ENCODE measurements around the gene FAM111B.
A peak's percentile ranks its signal among the peaks of the same experiment; 100 is the strongest.
"Not testable (repeated sequence)": the region's sequence is repeated elsewhere in the genome, so short reads cannot be mapped to it uniquely, and the experiment has no call there.

FAM111B gene

GRCh38 chr11:59080421-59080820 is 26.6 kb upstream of the FAM111B start:
- not testable (repeated sequence) for H3K27me3 ChIP-seq (ENCODE audit: control insufficient read depth, insufficient read depth, low read length)

GRCh38 chr11:59081430-59082020 is 25.5 kb upstream of the FAM111B start:
- H3K4me1 ChIP-seq (ENCODE audit: control insufficient read depth, insufficient read depth, low read length); H3K9ac ChIP-seq (ENCODE audit: low read depth, low read length); H3K27me3 ChIP-seq (ENCODE audit: control insufficient read depth, insufficient read depth, low read length); H3K36me3 ChIP-seq (ENCODE audit: control insufficient read depth, insufficient read depth, low read length); H3K4me3 ChIP-seq (ENCODE audit: low read depth, low read length); H3K9me3 ChIP-seq (ENCODE audit: control insufficient read depth, insufficient read depth, low read length): not testable (repeated sequence)

More at GRCh38 chr11:59080421-59080820, 26.6 kb upstream of the FAM111B start:
- not testable (repeated sequence) for H3K4me1 ChIP-seq (ENCODE audit: control insufficient read depth, insufficient read depth, low read length); H3K9ac ChIP-seq (ENCODE audit: low read depth, low read length); H3K4me3 ChIP-seq (ENCODE audit: low read depth, low read length); H3K36me3 ChIP-seq (ENCODE audit: control insufficient read depth, insufficient read depth, low read length); H3K9me3 ChIP-seq (ENCODE audit: control insufficient read depth, insufficient read depth, low read length)

DNA sequence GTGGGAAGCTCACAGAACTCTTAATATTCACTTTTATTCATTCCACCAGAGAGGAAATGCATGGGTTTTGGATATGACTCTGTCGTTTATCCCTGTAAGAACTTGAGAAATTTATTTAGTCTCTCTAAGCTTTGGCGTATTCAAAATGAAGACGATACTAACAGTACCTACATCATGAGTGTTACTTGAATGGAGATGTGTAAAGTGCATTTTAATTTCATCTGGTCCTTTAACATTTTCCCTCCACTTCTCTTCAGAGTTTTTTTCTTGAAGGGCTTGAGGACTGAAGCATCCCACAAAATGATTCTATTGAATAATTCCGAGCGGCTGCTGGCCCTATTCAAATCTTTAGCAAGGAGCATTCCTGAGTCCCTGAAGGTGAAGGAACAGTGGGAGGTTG is 21.0 kb upstream of the FAM111B start, which contains the start of gene GLYATL1B:
GLYATL1B (plus strand) TSS at position 301 of the 400 bp plus-strand sequence; CDS start at position 301, 0 bp downstream.
- H3K27me3 ChIP-seq (ENCODE audit: control insufficient read depth, insufficient read depth, low read length); H3K36me3 ChIP-seq (ENCODE audit: control insufficient read depth, insufficient read depth, low read length); H3K4me1 ChIP-seq (ENCODE audit: control insufficient read depth, insufficient read depth, low read length); H3K9me3 ChIP-seq (ENCODE audit: control insufficient read depth, insufficient read depth, low read length); H3K9ac ChIP-seq (ENCODE audit: low read depth, low read length); H3K4me3 ChIP-seq (ENCODE audit: low read depth, low read length): not testable (repeated sequence)

GRCh38 chr11:59088162-59088561 is 18.9 kb upstream of the FAM111B start:
- H3K4me1 ChIP-seq (ENCODE audit: control insufficient read depth, insufficient read depth, low read length): peaks cover 5% of the 10 kb centered on the region
- no peak overlapping the region for H3K9ac ChIP-seq (ENCODE audit: low read depth, low read length)
- H3K27me3 ChIP-seq (ENCODE audit: control insufficient read depth, insufficient read depth, low read length): no peaks in the 10 kb centered on the region
- H3K36me3 ChIP-seq (ENCODE audit: control insufficient read depth, insufficient read depth, low read length): no peaks in the 10 kb centered on the region
- H3K4me3 ChIP-seq (ENCODE audit: low read depth, low read length): no peak overlapping the region
- H3K9me3 ChIP-seq (ENCODE audit: control insufficient read depth, insufficient read depth, low read length): no peaks in the 10 kb centered on the region

DNA sequence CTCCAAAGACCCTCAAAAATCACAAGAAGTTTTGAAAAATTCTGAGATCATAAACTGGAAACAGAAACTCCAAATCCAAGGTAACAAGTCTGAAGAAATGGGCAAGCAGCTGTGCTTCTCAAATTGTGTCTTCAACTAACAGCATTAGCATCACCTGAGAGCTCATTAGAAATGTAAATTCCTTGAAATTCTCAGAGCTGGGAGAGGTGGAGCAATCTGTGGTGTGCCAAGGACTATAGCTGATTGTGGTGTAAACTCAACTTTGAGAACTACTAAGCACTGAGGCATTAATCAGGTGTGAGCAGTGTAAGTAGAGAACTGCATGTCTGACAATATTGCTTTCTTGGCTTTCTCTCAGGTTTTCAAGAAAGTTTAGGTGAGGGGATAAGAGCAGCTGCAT is 13.5 kb upstream of the FAM111B start:
- H3K9ac ChIP-seq (ENCODE audit: low read depth, low read length); H3K4me3 ChIP-seq (ENCODE audit: low read depth, low read length); H3K36me3 ChIP-seq (ENCODE audit: control insufficient read depth, insufficient read depth, low read length); H3K9me3 ChIP-seq (ENCODE audit: control insufficient read depth, insufficient read depth, low read length); H3K27me3 ChIP-seq (ENCODE audit: control insufficient read depth, insufficient read depth, low read length): not testable (repeated sequence)
- peaks cover 24% of the 10 kb centered on the region for H3K4me1 ChIP-seq (ENCODE audit: control insufficient read depth, insufficient read depth, low read length)

- H3K36me3 ChIP-seq (ENCODE audit: control insufficient read depth, insufficient read depth, low read length); H3K9me3 ChIP-seq (ENCODE audit: control insufficient read depth, insufficient read depth, low read length); H3K27me3 ChIP-seq (ENCODE audit: control insufficient read depth, insufficient read depth, low read length); H3K9ac ChIP-seq (ENCODE audit: low read depth, low read length); H3K4me3 ChIP-seq (ENCODE audit: low read depth, low read length): not testable (repeated sequence)
- peaks cover 24% of the 10 kb centered on the region for H3K4me1 ChIP-seq (ENCODE audit: control insufficient read depth, insufficient read depth, low read length)
Observed at GRCh38 chr11:59095225-59095624, 11.8 kb upstream of the FAM111B start.

DNA sequence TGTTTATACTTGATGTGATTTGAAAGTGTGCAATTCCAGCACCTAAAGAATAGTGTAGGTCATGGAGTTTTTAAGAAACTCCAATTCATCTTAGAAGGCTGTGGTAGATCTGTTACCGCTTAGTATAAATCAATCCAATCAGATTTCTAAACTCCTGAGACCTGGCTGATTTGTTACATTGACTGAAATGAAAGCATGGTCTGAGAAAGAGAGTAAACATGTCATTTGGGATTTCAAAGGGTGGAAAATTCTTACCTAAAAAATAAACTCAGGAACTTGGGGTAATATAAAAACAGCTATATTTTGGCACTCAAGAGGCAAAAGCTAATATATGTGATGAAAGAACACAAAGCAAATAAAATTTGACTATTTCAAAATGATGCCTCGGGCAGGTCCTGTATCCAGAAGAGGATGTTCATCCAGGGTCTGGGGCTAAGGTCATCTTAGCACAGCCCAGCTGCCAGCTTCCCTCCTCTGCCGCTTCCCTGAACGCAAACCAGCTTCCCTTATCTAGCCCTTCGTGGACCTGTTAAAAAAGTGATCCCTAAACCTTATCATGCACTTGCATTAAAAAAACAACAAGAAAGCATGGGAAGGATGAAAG is 11.0 kb upstream of the FAM111B start:
- H3K9ac ChIP-seq (ENCODE audit: low read depth, low read length); H3K4me3 ChIP-seq (ENCODE audit: low read depth, low read length); H3K36me3 ChIP-seq (ENCODE audit: control insufficient read depth, insufficient read depth, low read length); H3K9me3 ChIP-seq (ENCODE audit: control insufficient read depth, insufficient read depth, low read length); H3K27me3 ChIP-seq (ENCODE audit: control insufficient read depth, insufficient read depth, low read length): not testable (repeated sequence)
- H3K4me1 ChIP-seq (ENCODE audit: control insufficient read depth, insufficient read depth, low read length): peaks cover 24% of the 10 kb centered on the region

GRCh38 chr11:59097113-59097708 is 9.8 kb upstream of the FAM111B start:
- no peaks in the 10 kb centered on the region for H3K9me3 ChIP-seq (ENCODE audit: control insufficient read depth, insufficient read depth, low read length)
- H3K4me3 ChIP-seq (ENCODE audit: low read depth, low read length): no peak overlapping the region
- H3K27me3 ChIP-seq (ENCODE audit: control insufficient read depth, insufficient read depth, low read length): peaks cover 2% of the 10 kb centered on the region
- peaks cover 24% of the 10 kb centered on the region for H3K4me1 ChIP-seq (ENCODE audit: control insufficient read depth, insufficient read depth, low read length)
- no peak overlapping the region for H3K9ac ChIP-seq (ENCODE audit: low read depth, low read length)
- H3K36me3 ChIP-seq (ENCODE audit: control insufficient read depth, insufficient read depth, low read length): no peaks in the 10 kb centered on the region

GRCh38 chr11:59097938-59098337 is 9.1 kb upstream of the FAM111B start:
- H3K4me1 ChIP-seq (ENCODE audit: control insufficient read depth, insufficient read depth, low read length): peaks cover 21% of the 10 kb centered on the region
- not testable (repeated sequence) for H3K9ac ChIP-seq (ENCODE audit: low read depth, low read length); H3K36me3 ChIP-seq (ENCODE audit: control insufficient read depth, insufficient read depth, low read length); H3K27me3 ChIP-seq (ENCODE audit: control insufficient read depth, insufficient read depth, low read length); H3K4me3 ChIP-seq (ENCODE audit: low read depth, low read length); H3K9me3 ChIP-seq (ENCODE audit: control insufficient read depth, insufficient read depth, low read length)

- H3K9me3 ChIP-seq (ENCODE audit: control insufficient read depth, insufficient read depth, low read length): no peaks in the 10 kb centered on the region
Observed at GRCh38 chr11:59102259-59102765, 4.7 kb upstream of the FAM111B start.

GRCh38 chr11:59107721-59108120 is 684 bp downstream of the FAM111B start:
- not testable (repeated sequence) for H3K36me3 ChIP-seq (ENCODE audit: control insufficient read depth, insufficient read depth, low read length); H3K4me1 ChIP-seq (ENCODE audit: control insufficient read depth, insufficient read depth, low read length); H3K9ac ChIP-seq (ENCODE audit: low read depth, low read length); H3K9me3 ChIP-seq (ENCODE audit: control insufficient read depth, insufficient read depth, low read length)
- Histone ChIP-seq H3K4me3 (ENCODE audit: low read depth, low read length) (peak overlapping the region; percentile 62), H3K27me3 (ENCODE audit: control insufficient read depth, insufficient read depth, low read length) (peaks cover 48% of the 10 kb centered on the region)

More at GRCh38 chr11:59102259-59102765, 4.7 kb upstream of the FAM111B start:
- Histone ChIP-seq H3K36me3 (ENCODE audit: control insufficient read depth, insufficient read depth, low read length) (no peaks in the 10 kb centered on the region), H3K9ac (ENCODE audit: low read depth, low read length) (no peak overlapping the region), H3K27me3 (ENCODE audit: control insufficient read depth, insufficient read depth, low read length) (peaks cover 40% of the 10 kb centered on the region), H3K4me3 (ENCODE audit: low read depth, low read length) (peak overlapping the region; percentile 70), H3K4me1 (ENCODE audit: control insufficient read depth, insufficient read depth, low read length) (peaks cover 4% of the 10 kb centered on the region)

GRCh38 chr11:59112494-59112893 is 5.5 kb downstream of the FAM111B start:
- Histone ChIP-seq H3K27me3 (ENCODE audit: control insufficient read depth, insufficient read depth, low read length) (peaks cover 11% of the 10 kb centered on the region), H3K9ac (ENCODE audit: low read depth, low read length) (no peak overlapping the region), H3K9me3 (ENCODE audit: control insufficient read depth, insufficient read depth, low read length) (peaks cover 1% of the 10 kb centered on the region), H3K4me1 (ENCODE audit: control insufficient read depth, insufficient read depth, low read length) (no peaks in the 10 kb centered on the region), H3K4me3 (ENCODE audit: low read depth, low read length) (no peak overlapping the region), H3K36me3 (ENCODE audit: control insufficient read depth, insufficient read depth, low read length) (no peaks in the 10 kb centered on the region)

Measured in iPS-15b (cell line).